ENCODE data around the gene SMARCD3. TPM values are rescaled to one million over a fixed set of nuclear protein-coding genes. Genes with fewer than 3 reads are reported as not detected.
A peak's percentile ranks its signal among the peaks of the same experiment; 100 is the strongest.

SMARCD3 gene
- total and polyA plus RNA-seq, 2 experiments from 2014 or later = 3.3 to 4.0 TPM

DNA sequence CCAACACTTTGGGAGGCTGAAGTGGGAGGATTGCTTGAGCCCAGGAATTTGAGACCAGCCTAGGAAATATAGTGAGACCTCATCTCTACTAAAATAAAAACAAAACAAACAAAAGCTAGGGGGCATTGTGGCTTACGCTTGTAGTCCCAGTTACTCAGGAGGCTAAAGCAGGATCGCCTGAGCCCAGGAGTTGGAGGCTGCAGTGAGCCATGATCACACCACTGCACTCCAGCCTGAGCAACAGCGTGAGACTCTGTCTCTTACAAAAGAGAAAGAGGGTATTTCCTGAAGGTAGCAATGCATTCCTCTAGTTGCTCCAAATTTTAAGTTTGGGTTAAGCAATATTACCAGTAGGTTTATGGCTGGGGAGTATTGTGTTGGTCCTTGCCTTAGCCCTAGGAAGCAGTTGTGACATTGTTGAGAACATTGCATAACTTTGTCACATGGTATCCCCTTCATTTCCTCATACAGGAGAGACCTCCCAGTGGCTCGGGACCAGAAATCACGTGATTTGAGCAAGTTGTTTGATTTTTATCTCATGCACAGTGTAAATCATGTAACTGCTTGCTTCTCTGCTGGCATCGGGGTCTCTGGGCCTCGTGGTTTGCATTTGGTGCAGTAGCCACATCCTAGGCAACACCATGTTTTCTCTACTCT, 23.3 kb upstream of the SMARCD3 start:
- no peak overlapping the region for H3K27ac Mint-ChIP-seq
- peaks cover 6% of the 10 kb centered on the region; the same call in 2 of the 3 replicates for H3K4me1 Mint-ChIP-seq
- ATAC-seq (no peak), DNase-seq (ENCODE audit: low spot score) (no peak)
- no peak for TF ChIP-seq NANOG (IDR thresholded peaks at IDR 0.05; ENCODE audit: borderline replicate concordance)
- TF ChIP-seq, protein P1, sequence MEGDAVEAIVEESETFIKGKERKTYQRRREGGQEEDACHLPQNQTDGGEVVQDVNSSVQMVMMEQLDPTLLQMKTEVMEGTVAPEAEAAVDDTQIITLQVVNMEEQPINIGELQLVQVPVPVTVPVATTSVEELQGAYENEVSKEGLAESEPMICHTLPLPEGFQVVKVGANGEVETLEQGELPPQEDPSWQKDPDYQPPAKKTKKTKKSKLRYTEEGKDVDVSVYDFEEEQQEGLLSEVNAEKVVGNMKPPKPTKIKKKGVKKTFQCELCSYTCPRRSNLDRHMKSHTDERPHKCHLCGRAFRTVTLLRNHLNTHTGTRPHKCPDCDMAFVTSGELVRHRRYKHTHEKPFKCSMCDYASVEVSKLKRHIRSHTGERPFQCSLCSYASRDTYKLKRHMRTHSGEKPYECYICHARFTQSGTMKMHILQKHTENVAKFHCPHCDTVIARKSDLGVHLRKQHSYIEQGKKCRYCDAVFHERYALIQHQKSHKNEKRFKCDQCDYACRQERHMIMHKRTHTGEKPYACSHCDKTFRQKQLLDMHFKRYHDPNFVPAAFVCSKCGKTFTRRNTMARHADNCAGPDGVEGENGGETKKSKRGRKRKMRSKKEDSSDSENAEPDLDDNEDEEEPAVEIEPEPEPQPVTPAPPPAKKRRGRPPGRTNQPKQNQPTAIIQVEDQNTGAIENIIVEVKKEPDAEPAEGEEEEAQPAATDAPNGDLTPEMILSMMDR (conservative IDR thresholded peaks at IDR 0.05; ENCODE audit: low read depth in 2 of 2) = peak in 1 of 2 experiments; percentile 35; a peak in 2 of 4 replicates
- Histone ChIP-seq H3K4me3 (no peak overlapping the region), H3K27me3 (ENCODE audit: insufficient read depth) (peaks cover 10% of the 10 kb centered on the region), H4K20me1 (replicated peaks; ENCODE audit: insufficient read depth) (no peaks in the 10 kb centered on the region), H3K4me2 (no peak overlapping the region), H3K27ac (ENCODE audit: low read depth) (no peak overlapping the region), H3F3A (replicated peaks; ENCODE audit: low read depth) (no peaks in the 10 kb centered on the region), H3K79me2 (replicated peaks; ENCODE audit: insufficient read depth) (no peaks in the 10 kb centered on the region), H3K4me1 (ENCODE audit: insufficient read depth) (no peaks in the 10 kb centered on the region; the same call in 1 of the 2 replicates), H3K36me3 (ENCODE audit: insufficient read depth) (no peaks in the 10 kb centered on the region), H3K9me2 (ENCODE audit: insufficient read depth) (no peaks in the 10 kb centered on the region), H2AFZ (no peak overlapping the region)
- no peaks in the 10 kb centered on the region for H3K9me3 Mint-ChIP-seq
- H3K36me3 Mint-ChIP-seq (ENCODE audit: low read depth) = no peaks in the 10 kb centered on the region
- H3K4me3 Mint-ChIP-seq = no peak overlapping the region
- peaks cover 20% of the 10 kb centered on the region for H3K27me3 Mint-ChIP-seq (ENCODE audit: insufficient read depth, low read depth, poor library complexity)

DNA sequence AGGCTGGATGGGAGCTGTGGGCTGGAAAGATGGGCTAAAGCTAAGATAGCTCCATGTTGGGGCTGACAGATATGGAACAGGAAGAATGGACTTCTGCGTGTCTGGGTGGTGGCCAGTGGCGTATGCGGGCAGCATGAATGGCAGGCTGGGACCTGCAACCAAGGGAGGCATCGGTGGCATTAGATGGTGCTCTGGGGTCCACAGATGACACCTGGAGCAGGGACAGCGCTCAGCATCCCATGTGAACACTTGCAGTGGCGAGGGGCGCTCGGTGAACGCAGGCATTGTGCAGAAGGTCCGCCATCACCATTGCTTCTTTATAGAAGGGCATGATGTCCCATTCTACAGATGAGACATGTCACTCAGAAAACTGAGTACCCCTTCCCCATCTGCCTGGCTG, 21.0 kb upstream of the SMARCD3 start:
- no peaks in the 10 kb centered on the region for H3F3A ChIP-seq (replicated peaks; ENCODE audit: low read depth)
- Mint-ChIP-seq H3K4me3 (no peak overlapping the region), H3K9me3 (no peaks in the 10 kb centered on the region), H3K36me3 (ENCODE audit: low read depth) (no peaks in the 10 kb centered on the region), H3K27ac (no peak overlapping the region), H3K27me3 (ENCODE audit: insufficient read depth, low read depth, poor library complexity) (peaks cover 9% of the 10 kb centered on the region), H3K4me1 (peaks cover 2% of the 10 kb centered on the region; the same call in 1 of the 3 replicates)
- H4K20me1 ChIP-seq (replicated peaks; ENCODE audit: insufficient read depth) = no peaks in the 10 kb centered on the region
- no peaks in the 10 kb centered on the region for H3K27me3 ChIP-seq (ENCODE audit: insufficient read depth)
- TF ChIP-seq ZNF114 (CRISPR knock-in tag; IDR thresholded peaks at IDR 0.05) = no peak
- TF ChIP-seq, protein P2, sequence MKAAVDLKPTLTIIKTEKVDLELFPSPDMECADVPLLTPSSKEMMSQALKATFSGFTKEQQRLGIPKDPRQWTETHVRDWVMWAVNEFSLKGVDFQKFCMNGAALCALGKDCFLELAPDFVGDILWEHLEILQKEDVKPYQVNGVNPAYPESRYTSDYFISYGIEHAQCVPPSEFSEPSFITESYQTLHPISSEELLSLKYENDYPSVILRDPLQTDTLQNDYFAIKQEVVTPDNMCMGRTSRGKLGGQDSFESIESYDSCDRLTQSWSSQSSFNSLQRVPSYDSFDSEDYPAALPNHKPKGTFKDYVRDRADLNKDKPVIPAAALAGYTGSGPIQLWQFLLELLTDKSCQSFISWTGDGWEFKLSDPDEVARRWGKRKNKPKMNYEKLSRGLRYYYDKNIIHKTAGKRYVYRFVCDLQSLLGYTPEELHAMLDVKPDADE (IDR thresholded peaks at IDR 0.05) = no peak
- no peak for TF ChIP-seq EZH2phosphoT487 (IDR thresholded peaks at IDR 0.05; ENCODE audit: unreplicated experiment)
- TF ChIP-seq NANOG (IDR thresholded peaks at IDR 0.05; ENCODE audit: borderline replicate concordance) = no peak
- no peak for TF ChIP-seq ZNF331 (CRISPR knock-in tag; IDR thresholded peaks at IDR 0.05; ENCODE audit: low read depth)
- no peaks in the 10 kb centered on the region for H3K4me1 ChIP-seq (ENCODE audit: insufficient read depth)
- no peak overlapping the region for H2AFZ ChIP-seq
- no peak for DNase-seq (ENCODE audit: low spot score)
- no peaks in the 10 kb centered on the region for H3K36me3 ChIP-seq (ENCODE audit: insufficient read depth)
- H3K9me2 ChIP-seq (ENCODE audit: insufficient read depth) = no peaks in the 10 kb centered on the region
- H3K27ac ChIP-seq (ENCODE audit: low read depth) = no peak overlapping the region
- ATAC-seq = no peak
- no peaks in the 10 kb centered on the region for H3K79me2 ChIP-seq (replicated peaks; ENCODE audit: insufficient read depth)
- H3K4me2 ChIP-seq = no peak overlapping the region
- H3K4me3 ChIP-seq = no peak overlapping the region

Measured in GM23338 (cell line).